GM18499 (cell line): Measurements from ENCODE around the gene ECD.

ENCODE experiments used
- ATAC-seq: cut with Tn5 transposase; IDR thresholded peaks from one replicate; pipeline ENCODE4 v1.9.1; 2021; ENCODE audit warnings: moderate number of reproducible peaks; ENCODE audit not compliant: insufficient read depth, unreplicated experiment

ECD gene

GRCh38 chr10:73167783-73168464, at the start of gene ECD, which contains the start of gene FAM149B1:
Gene ECD (minus strand): TSS chr10:73168008. CDS start chr10:73163937, 4,071 bp downstream.
Gene FAM149B1 (plus strand): TSS chr10:73168119. CDS start chr10:73168340, 221 bp downstream.
- peak; percentile 52 for ATAC-seq

- ATAC-seq: no peak
These were observed 47.9 kb upstream of the ECD start for GRCh38 chr10:73215749-73216148.

GRCh38 chr10:73211106-73211811, 43.5 kb upstream of the ECD start:
- ATAC-seq: no peak

- no peak for ATAC-seq
These were observed 42.7 kb upstream of the ECD start for GRCh38 chr10:73210395-73211105.

GRCh38 chr10:73209705-73210104, 41.9 kb upstream of the ECD start:
- ATAC-seq: no peak

GRCh38 chr10:73207883-73208282, 40.1 kb upstream of the ECD start:
- ATAC-seq: no peak

GRCh38 chr10:73206385-73206784, 38.6 kb upstream of the ECD start:
- ATAC-seq: no peak

- no peak for ATAC-seq
These were observed 38.1 kb upstream of the ECD start for GRCh38 chr10:73205890-73206289.

- ATAC-seq: no peak
These were observed 37.3 kb upstream of the ECD start for GRCh38 chr10:73205081-73205480.

GRCh38 chr10:73190188-73190587, 22.4 kb upstream of the ECD start:
- no peak for ATAC-seq

GRCh38 chr10:73186266-73186665, 18.5 kb upstream of the ECD start:
- no peak for ATAC-seq

- ATAC-seq: no peak
These were observed 16.0 kb upstream of the ECD start for GRCh38 chr10:73183667-73184281.

GRCh38 chr10:73182568-73182967, 14.8 kb upstream of the ECD start:
- no peak for ATAC-seq

GRCh38 chr10:73174148-73174925, 6.5 kb upstream of the ECD start:
- no peak for ATAC-seq

GRCh38 chr10:73172867-73173266, 5.1 kb upstream of the ECD start:
- no peak for ATAC-seq

- ATAC-seq: no peak
These were observed 1.5 kb upstream of the ECD start for GRCh38 chr10:73169320-73169719.

GRCh38 chr10:73168465-73168803, 626 bp upstream of the ECD start:
- ATAC-seq: no peak

GRCh38 chr10:73167458-73167782, 388 bp downstream of the ECD start:
- no peak for ATAC-seq

- ATAC-seq: no peak
These were observed 836 bp downstream of the ECD start for GRCh38 chr10:73166972-73167371.

GRCh38 chr10:73163096-73163495, 4.7 kb downstream of the ECD start:
- no peak for ATAC-seq
